ENCODE results near the gene MAG. TPM values are rescaled to one million over a fixed set of nuclear protein-coding genes. Genes with fewer than 3 reads are reported as not detected.

MAG gene
- total RNA-seq, 1 experiment from 2014 or later = 0.46 TPM

DNA sequence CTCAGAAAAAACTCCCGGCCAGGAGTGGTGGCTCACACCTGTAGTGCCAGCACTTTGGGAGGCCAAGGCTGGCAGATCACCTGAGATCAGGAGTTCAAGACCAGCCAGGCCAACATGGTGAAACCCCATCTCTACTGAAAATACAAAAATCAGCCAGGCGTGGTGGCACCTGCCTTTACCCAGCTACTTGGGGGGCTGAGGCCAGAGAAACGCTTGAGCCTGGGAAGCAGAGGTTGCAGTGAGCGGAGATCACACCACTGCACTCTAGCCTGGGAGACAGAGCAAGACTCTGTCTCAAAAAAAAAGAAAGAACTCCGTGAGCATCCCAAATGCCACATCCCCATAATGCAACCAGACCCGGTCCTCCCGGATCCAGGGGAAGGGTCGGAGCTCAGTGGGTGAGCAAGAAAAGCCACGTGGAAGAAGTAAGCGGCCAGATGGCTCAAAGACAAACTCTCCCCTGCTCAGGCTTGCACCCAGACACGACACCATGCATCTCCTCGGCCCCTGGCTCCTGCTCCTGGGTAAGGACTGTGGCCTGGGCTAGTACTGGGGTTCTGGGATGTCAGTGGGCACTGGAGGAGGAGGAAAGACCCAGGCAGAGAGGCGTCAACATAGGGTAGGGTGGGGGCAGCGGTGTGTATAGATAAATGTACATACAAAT, 39.7 kb downstream of the MAG start:
- no peak for DNase-seq (ENCODE audit: low spot score)
- no peak overlapping the region for H3K27ac Mint-ChIP-seq
- H3K27me3 Mint-ChIP-seq (ENCODE audit: low read depth) = no peaks in the 10 kb centered on the region; the same call in 1 of the 2 replicates
- ATAC-seq = no peak
- POLR2A ChIA-PET = no interaction called here
- no peak overlapping the region for H3K4me3 Mint-ChIP-seq
- H3K4me1 Mint-ChIP-seq = peaks cover 13% of the 10 kb centered on the region
- TF ChIP-seq, protein P1, sequence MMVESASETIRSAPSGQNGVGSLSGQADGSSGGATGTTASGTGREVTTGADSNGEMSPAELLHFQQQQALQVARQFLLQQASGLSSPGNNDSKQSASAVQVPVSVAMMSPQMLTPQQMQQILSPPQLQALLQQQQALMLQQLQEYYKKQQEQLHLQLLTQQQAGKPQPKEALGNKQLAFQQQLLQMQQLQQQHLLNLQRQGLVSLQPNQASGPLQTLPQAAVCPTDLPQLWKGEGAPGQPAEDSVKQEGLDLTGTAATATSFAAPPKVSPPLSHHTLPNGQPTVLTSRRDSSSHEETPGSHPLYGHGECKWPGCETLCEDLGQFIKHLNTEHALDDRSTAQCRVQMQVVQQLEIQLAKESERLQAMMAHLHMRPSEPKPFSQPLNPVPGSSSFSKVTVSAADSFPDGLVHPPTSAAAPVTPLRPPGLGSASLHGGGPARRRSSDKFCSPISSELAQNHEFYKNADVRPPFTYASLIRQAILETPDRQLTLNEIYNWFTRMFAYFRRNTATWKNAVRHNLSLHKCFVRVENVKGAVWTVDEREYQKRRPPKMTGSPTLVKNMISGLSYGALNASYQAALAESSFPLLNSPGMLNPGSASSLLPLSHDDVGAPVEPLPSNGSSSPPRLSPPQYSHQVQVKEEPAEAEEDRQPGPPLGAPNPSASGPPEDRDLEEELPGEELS (CRISPR knock-in tag; IDR thresholded peaks at IDR 0.05) = no peak
- TF ChIP-seq, protein P2, sequence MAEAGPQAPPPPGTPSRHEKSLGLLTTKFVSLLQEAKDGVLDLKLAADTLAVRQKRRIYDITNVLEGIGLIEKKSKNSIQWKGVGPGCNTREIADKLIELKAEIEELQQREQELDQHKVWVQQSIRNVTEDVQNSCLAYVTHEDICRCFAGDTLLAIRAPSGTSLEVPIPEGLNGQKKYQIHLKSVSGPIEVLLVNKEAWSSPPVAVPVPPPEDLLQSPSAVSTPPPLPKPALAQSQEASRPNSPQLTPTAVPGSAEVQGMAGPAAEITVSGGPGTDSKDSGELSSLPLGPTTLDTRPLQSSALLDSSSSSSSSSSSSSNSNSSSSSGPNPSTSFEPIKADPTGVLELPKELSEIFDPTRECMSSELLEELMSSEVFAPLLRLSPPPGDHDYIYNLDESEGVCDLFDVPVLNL (CRISPR knock-in tag; IDR thresholded peaks at IDR 0.05; ENCODE audit: borderline replicate concordance, low read depth) = no peak
- TF ChIP-seq FOXP1 (CRISPR knock-in tag; IDR thresholded peaks at IDR 0.05; ENCODE audit: borderline replicate concordance) (no peak), ZNF219 (CRISPR knock-in tag; IDR thresholded peaks at IDR 0.05; ENCODE audit: borderline replicate concordance) (no peak), TEAD4 (CRISPR knock-in tag; IDR thresholded peaks at IDR 0.05) (no peak), SOX15 (CRISPR knock-in tag; IDR thresholded peaks at IDR 0.05) (no peak)
- TF ChIP-seq, protein P3, sequence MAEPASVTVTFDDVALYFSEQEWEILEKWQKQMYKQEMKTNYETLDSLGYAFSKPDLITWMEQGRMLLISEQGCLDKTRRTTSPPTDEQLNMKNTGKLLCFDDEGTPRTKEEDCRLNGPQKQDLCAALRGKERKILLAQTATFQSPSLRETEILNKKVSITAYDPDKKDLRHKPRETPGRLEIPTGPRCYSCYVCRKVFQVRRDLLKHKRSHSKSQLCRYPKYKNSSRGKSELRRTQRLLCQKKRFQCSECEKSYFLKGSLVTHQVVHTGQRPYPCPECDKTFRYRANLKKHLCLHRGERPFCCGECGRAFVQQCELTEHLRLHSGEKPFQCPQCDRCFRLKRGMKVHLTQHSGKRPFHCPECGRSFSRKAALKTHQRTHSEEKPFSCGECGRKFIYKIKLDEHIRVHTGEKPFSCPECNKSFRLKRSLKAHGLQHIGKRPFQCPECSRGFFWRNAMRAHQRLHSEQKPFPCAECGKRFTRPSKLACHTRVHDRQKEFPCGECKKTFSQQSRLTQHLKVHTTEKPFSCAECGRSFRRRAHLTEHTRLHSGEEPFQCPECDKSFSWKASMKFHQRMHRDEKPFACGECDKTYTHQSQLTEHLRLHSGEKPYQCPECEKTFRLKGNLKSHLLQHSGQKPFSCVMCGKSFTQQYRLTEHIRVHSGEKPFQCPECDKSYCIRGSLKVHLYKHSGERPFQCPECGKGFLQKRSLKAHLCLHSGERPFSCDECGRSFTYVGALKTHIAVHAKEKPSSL (CRISPR knock-in tag; conservative IDR thresholded peaks at IDR 0.05) = no peak
- TF ChIP-seq, protein P4, sequence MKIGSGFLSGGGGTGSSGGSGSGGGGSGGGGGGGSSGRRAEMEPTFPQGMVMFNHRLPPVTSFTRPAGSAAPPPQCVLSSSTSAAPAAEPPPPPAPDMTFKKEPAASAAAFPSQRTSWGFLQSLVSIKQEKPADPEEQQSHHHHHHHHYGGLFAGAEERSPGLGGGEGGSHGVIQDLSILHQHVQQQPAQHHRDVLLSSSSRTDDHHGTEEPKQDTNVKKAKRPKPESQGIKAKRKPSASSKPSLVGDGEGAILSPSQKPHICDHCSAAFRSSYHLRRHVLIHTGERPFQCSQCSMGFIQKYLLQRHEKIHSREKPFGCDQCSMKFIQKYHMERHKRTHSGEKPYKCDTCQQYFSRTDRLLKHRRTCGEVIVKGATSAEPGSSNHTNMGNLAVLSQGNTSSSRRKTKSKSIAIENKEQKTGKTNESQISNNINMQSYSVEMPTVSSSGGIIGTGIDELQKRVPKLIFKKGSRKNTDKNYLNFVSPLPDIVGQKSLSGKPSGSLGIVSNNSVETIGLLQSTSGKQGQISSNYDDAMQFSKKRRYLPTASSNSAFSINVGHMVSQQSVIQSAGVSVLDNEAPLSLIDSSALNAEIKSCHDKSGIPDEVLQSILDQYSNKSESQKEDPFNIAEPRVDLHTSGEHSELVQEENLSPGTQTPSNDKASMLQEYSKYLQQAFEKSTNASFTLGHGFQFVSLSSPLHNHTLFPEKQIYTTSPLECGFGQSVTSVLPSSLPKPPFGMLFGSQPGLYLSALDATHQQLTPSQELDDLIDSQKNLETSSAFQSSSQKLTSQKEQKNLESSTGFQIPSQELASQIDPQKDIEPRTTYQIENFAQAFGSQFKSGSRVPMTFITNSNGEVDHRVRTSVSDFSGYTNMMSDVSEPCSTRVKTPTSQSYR (CRISPR knock-in tag; IDR thresholded peaks at IDR 0.05) = no peak
- TF ChIP-seq, protein P5, sequence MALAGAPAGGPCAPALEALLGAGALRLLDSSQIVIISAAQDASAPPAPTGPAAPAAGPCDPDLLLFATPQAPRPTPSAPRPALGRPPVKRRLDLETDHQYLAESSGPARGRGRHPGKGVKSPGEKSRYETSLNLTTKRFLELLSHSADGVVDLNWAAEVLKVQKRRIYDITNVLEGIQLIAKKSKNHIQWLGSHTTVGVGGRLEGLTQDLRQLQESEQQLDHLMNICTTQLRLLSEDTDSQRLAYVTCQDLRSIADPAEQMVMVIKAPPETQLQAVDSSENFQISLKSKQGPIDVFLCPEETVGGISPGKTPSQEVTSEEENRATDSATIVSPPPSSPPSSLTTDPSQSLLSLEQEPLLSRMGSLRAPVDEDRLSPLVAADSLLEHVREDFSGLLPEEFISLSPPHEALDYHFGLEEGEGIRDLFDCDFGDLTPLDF (CRISPR knock-in tag; IDR thresholded peaks at IDR 0.05) = no peak
- H3K9me3 Mint-ChIP-seq = no peaks in the 10 kb centered on the region
- CTCF ChIA-PET = interaction anchor here (1.2 to 1.8 kb wide), 2 partner anchors 11 to 20 kb away, joined by 3 to 5 read pairs; no protein-coding TSS in a partner anchor
- no peaks in the 10 kb centered on the region for H3K36me3 Mint-ChIP-seq

DNA sequence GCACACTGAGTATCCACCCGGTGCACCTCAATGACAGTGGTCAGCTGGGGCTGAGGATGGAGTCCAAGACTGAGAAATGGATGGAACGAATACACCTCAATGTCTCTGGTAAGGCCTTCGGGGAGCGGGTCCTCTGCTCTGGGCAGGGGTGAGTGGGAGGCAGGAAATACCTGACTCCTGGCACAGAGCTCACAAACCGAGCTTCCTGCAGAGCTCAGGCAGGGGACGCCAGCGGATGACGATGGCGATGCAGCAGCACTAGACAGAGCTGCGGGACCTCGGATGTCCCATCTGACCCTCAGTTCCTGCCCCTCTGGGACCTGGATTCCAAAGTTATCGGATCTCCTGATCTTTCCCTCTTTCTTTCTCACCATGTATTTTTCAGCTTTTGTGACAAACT, 40.9 kb downstream of the MAG start:
- no peak for DNase-seq (ENCODE audit: low spot score)
- H3K27ac Mint-ChIP-seq = no peak overlapping the region
- TF ChIP-seq SOX15 (CRISPR knock-in tag; IDR thresholded peaks at IDR 0.05) (no peak), ZNF121 (CRISPR knock-in tag; IDR thresholded peaks at IDR 0.05) (no peak), TEAD4 (CRISPR knock-in tag; IDR thresholded peaks at IDR 0.05) (no peak)
- TF ChIP-seq, protein P6, sequence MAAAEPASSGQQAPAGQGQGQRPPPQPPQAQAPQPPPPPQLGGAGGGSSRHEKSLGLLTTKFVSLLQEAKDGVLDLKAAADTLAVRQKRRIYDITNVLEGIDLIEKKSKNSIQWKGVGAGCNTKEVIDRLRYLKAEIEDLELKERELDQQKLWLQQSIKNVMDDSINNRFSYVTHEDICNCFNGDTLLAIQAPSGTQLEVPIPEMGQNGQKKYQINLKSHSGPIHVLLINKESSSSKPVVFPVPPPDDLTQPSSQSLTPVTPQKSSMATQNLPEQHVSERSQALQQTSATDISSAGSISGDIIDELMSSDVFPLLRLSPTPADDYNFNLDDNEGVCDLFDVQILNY (CRISPR knock-in tag; IDR thresholded peaks at IDR 0.05) = no peak
- CTCF ChIA-PET = interaction anchor here (1.1 to 2.0 kb wide), 3 partner anchors 10 to 26 kb away, joined by 3 to 8 read pairs (median 4); no protein-coding TSS in a partner anchor
- H3K27me3 Mint-ChIP-seq (ENCODE audit: low read depth) = no peaks in the 10 kb centered on the region; the same call in 1 of the 2 replicates
- H3K4me3 Mint-ChIP-seq = no peak overlapping the region
- no peaks in the 10 kb centered on the region for H3K9me3 Mint-ChIP-seq
- H3K36me3 Mint-ChIP-seq = no peaks in the 10 kb centered on the region
- POLR2A ChIA-PET = no interaction called here
- no peak for ATAC-seq
- peaks cover 16% of the 10 kb centered on the region for H3K4me1 Mint-ChIP-seq
